ENCODE measurements around the gene KCNG2. TPM values are rescaled to one million over a fixed set of nuclear protein-coding genes. Genes with fewer than 3 reads are reported as not detected.
A peak's percentile ranks its signal among the peaks of the same experiment; 100 is the strongest.

KCNG2 gene
- total and polyA plus RNA-seq, 2 of the 13 experiments (the other 11 are each of a cell fraction or from before 2014, with no cell fraction given): not detected

DNA sequence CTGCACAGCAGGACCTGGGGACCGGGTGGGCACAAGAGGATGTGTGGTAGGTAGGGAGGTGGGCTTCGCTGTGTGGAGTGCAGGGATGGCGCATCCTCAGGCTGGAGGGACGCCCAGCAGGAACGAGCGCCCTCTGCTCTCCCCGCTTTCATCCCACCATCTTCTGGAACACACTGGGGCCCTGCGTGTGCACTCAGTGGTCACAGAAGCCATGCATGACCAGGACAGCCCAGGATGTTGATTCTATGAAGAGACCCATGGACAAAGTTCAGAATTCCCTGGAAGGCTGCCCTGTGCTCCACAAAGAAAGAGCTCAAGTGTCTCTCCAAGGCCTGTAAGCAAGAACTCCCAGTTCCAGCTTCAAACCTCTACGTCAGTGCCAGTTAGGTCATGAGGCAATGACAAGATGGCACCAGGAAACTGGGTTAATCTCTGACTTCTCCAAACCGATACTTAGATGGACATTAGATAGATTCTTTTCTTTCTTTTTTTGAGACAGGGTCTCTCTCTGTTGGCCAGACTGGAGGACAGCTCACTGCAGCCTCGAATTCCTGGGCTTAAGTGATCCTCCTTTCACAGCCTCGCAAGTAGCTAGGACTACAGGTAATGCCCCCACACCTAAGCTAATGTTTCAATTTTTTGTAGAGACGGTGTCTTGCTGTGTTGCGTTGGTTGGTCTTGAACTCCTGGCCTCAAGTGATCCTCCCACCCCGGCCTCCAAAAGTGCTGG lies 150.3 kb downstream of the KCNG2 start (continued):
- TF ChIP-seq, protein P1, sequence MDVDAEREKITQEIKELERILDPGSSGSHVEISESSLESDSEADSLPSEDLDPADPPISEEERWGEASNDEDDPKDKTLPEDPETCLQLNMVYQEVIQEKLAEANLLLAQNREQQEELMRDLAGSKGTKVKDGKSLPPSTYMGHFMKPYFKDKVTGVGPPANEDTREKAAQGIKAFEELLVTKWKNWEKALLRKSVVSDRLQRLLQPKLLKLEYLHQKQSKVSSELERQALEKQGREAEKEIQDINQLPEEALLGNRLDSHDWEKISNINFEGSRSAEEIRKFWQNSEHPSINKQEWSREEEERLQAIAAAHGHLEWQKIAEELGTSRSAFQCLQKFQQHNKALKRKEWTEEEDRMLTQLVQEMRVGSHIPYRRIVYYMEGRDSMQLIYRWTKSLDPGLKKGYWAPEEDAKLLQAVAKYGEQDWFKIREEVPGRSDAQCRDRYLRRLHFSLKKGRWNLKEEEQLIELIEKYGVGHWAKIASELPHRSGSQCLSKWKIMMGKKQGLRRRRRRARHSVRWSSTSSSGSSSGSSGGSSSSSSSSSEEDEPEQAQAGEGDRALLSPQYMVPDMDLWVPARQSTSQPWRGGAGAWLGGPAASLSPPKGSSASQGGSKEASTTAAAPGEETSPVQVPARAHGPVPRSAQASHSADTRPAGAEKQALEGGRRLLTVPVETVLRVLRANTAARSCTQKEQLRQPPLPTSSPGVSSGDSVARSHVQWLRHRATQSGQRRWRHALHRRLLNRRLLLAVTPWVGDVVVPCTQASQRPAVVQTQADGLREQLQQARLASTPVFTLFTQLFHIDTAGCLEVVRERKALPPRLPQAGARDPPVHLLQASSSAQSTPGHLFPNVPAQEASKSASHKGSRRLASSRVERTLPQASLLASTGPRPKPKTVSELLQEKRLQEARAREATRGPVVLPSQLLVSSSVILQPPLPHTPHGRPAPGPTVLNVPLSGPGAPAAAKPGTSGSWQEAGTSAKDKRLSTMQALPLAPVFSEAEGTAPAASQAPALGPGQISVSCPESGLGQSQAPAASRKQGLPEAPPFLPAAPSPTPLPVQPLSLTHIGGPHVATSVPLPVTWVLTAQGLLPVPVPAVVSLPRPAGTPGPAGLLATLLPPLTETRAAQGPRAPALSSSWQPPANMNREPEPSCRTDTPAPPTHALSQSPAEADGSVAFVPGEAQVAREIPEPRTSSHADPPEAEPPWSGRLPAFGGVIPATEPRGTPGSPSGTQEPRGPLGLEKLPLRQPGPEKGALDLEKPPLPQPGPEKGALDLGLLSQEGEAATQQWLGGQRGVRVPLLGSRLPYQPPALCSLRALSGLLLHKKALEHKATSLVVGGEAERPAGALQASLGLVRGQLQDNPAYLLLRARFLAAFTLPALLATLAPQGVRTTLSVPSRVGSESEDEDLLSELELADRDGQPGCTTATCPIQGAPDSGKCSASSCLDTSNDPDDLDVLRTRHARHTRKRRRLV (CRISPR knock-in tag; IDR thresholded peaks at IDR 0.05): 0 out of 2 replicates have a peak, but pooled peaks have one; percentile 35
- no peak for TF ChIP-seq ERF (CRISPR knock-in tag; IDR thresholded peaks at IDR 0.05)
- peak; percentile 24; the same call in 1 of the 2 replicates for TF ChIP-seq ZNF501 (CRISPR knock-in tag; IDR thresholded peaks at IDR 0.05)
- TF ChIP-seq GATAD2A (CRISPR knock-in tag; IDR thresholded peaks at IDR 0.05): peak; percentile 86
- peak; percentile 39 for TF ChIP-seq SKI (IDR thresholded peaks at IDR 0.05; ENCODE audit: partially characterized antibody)
- TF ChIP-seq MIER3 (CRISPR knock-in tag; IDR thresholded peaks at IDR 0.05; ENCODE audit: borderline replicate concordance): peak; percentile 74; the same call in 1 of the 2 replicates
- TF ChIP-seq, protein P2, sequence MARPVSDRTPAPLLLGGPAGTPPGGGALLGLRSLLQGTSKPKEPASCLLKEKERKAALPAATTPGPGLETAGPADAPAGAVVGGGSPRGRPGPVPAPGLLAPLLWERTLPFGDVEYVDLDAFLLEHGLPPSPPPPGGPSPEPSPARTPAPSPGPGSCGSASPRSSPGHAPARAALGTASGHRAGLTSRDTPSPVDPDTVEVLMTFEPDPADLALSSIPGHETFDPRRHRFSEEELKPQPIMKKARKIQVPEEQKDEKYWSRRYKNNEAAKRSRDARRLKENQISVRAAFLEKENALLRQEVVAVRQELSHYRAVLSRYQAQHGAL (CRISPR knock-in tag; IDR thresholded peaks at IDR 0.05; ENCODE audit: not compliant biosample characterization): no peak
- TF ChIP-seq FOXK1 (CRISPR knock-in tag; IDR thresholded peaks at IDR 0.05; ENCODE audit: borderline replicate concordance, low read depth): peak; percentile 56; the same call in 1 of the 2 replicates
- TF ChIP-seq GATAD1 (CRISPR knock-in tag; IDR thresholded peaks at IDR 0.05): peak; percentile 53
- TF ChIP-seq MXI1 (IDR thresholded peaks at IDR 0.05; ENCODE audit: borderline replicate concordance, low read depth, low read length): peak; percentile 32; the same call in 1 of the 3 replicates
- TF ChIP-seq ZNF317 (CRISPR knock-in tag; IDR thresholded peaks at IDR 0.05): 0 out of 2 replicates have a peak, but pooled peaks have one; percentile 47
- TF ChIP-seq, protein P3, sequence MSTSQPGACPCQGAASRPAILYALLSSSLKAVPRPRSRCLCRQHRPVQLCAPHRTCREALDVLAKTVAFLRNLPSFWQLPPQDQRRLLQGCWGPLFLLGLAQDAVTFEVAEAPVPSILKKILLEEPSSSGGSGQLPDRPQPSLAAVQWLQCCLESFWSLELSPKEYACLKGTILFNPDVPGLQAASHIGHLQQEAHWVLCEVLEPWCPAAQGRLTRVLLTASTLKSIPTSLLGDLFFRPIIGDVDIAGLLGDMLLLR (CRISPR knock-in tag; IDR thresholded peaks at IDR 0.05): no peak
- TF ChIP-seq, protein P4, sequence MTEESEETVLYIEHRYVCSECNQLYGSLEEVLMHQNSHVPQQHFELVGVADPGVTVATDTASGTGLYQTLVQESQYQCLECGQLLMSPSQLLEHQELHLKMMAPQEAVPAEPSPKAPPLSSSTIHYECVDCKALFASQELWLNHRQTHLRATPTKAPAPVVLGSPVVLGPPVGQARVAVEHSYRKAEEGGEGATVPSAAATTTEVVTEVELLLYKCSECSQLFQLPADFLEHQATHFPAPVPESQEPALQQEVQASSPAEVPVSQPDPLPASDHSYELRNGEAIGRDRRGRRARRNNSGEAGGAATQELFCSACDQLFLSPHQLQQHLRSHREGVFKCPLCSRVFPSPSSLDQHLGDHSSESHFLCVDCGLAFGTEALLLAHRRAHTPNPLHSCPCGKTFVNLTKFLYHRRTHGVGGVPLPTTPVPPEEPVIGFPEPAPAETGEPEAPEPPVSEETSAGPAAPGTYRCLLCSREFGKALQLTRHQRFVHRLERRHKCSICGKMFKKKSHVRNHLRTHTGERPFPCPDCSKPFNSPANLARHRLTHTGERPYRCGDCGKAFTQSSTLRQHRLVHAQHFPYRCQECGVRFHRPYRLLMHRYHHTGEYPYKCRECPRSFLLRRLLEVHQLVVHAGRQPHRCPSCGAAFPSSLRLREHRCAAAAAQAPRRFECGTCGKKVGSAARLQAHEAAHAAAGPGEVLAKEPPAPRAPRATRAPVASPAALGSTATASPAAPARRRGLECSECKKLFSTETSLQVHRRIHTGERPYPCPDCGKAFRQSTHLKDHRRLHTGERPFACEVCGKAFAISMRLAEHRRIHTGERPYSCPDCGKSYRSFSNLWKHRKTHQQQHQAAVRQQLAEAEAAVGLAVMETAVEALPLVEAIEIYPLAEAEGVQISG (CRISPR knock-in tag; IDR thresholded peaks at IDR 0.05): 0 out of 2 replicates have a peak, but pooled peaks have one; percentile 25
- TF ChIP-seq EP300 (IDR thresholded peaks at IDR 0.05; ENCODE audit: low read depth in 2 of 2, low read length in 2 of 2): peak in 1 of 2 experiments; percentile 72; a peak in 2 of 4 replicates
- peak; percentile 39; the same call in 1 of the 2 replicates for TF ChIP-seq EP300 (CRISPR knock-in tag; IDR thresholded peaks at IDR 0.05; ENCODE audit: borderline replicate concordance)
- peak; percentile 82 for TF ChIP-seq HOXA3 (CRISPR knock-in tag; IDR thresholded peaks at IDR 0.05)
- no peak for TF ChIP-seq ZNF724P (CRISPR knock-in tag; IDR thresholded peaks at IDR 0.05; ENCODE audit: borderline replicate concordance)

All from HepG2 (cell line).